ENCODE measurements around the gene SLC39A10. TPM values are rescaled to one million over a fixed set of nuclear protein-coding genes. Genes with fewer than 3 reads are reported as not detected.

Gene SLC39A10
- total RNA-seq, 1 donor from 2014 or later: 29.4 TPM

- intact Hi-C loops (cut with DNase I): no loop called here
- no peak overlapping the region for H3K27ac ChIP-seq
- TF ChIP-seq, protein P1, sequence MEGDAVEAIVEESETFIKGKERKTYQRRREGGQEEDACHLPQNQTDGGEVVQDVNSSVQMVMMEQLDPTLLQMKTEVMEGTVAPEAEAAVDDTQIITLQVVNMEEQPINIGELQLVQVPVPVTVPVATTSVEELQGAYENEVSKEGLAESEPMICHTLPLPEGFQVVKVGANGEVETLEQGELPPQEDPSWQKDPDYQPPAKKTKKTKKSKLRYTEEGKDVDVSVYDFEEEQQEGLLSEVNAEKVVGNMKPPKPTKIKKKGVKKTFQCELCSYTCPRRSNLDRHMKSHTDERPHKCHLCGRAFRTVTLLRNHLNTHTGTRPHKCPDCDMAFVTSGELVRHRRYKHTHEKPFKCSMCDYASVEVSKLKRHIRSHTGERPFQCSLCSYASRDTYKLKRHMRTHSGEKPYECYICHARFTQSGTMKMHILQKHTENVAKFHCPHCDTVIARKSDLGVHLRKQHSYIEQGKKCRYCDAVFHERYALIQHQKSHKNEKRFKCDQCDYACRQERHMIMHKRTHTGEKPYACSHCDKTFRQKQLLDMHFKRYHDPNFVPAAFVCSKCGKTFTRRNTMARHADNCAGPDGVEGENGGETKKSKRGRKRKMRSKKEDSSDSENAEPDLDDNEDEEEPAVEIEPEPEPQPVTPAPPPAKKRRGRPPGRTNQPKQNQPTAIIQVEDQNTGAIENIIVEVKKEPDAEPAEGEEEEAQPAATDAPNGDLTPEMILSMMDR (IDR thresholded peaks at IDR 0.05): no peak
- no peaks in the 10 kb centered on the region for H3K9me3 ChIP-seq
- H3K4me1 ChIP-seq: no peaks in the 10 kb centered on the region
- H3K36me3 ChIP-seq: peaks cover 24% of the 10 kb centered on the region
- ATAC-seq (no peak), DNase-seq (no peak)
- H3K27me3 ChIP-seq: no peaks in the 10 kb centered on the region
- H3K4me3 ChIP-seq: no peak overlapping the region
Measured at GRCh38 chr2:195733831-195734230, 76.8 kb downstream of the SLC39A10 start.

- TF ChIP-seq, protein P1 (IDR thresholded peaks at IDR 0.05): no peak
- intact Hi-C loops (cut with DNase I): no loop called here
- no peaks in the 10 kb centered on the region for H3K27me3 ChIP-seq
- H3K4me1 ChIP-seq: no peaks in the 10 kb centered on the region
- DNase-seq (no peak), ATAC-seq (no peak)
- H3K36me3 ChIP-seq: peaks cover 24% of the 10 kb centered on the region
- H3K27ac ChIP-seq: no peak overlapping the region
- no peak overlapping the region for H3K4me3 ChIP-seq
- H3K9me3 ChIP-seq: no peaks in the 10 kb centered on the region
Measured at GRCh38 chr2:195734395-195734794, 77.4 kb downstream of the SLC39A10 start.

- H3K4me1 ChIP-seq: no peaks in the 10 kb centered on the region
- H3K4me3 ChIP-seq: no peak overlapping the region
- no peaks in the 10 kb centered on the region for H3K9me3 ChIP-seq
- H3K27ac ChIP-seq: no peak overlapping the region
- no peak for DNase-seq
- no peak for ATAC-seq
- H3K36me3 ChIP-seq: peaks cover 24% of the 10 kb centered on the region
- intact Hi-C loops (cut with DNase I): no loop called here
- H3K27me3 ChIP-seq: no peaks in the 10 kb centered on the region
- TF ChIP-seq, protein P1 (IDR thresholded peaks at IDR 0.05): no peak
Measured at GRCh38 chr2:195734931-195735330, 77.9 kb downstream of the SLC39A10 start.

- intact Hi-C loops (cut with DNase I): no loop called here
- H3K27ac ChIP-seq: no peak overlapping the region
- no peaks in the 10 kb centered on the region for H3K4me1 ChIP-seq
- H3K4me3 ChIP-seq: no peak overlapping the region
- ATAC-seq: no peak
- no peaks in the 10 kb centered on the region for H3K27me3 ChIP-seq
- peaks cover 20% of the 10 kb centered on the region for H3K36me3 ChIP-seq
- no peaks in the 10 kb centered on the region for H3K9me3 ChIP-seq
- TF ChIP-seq, protein P1 (IDR thresholded peaks at IDR 0.05): no peak
- no peak for DNase-seq
Measured at GRCh38 chr2:195735347-195735746, 78.3 kb downstream of the SLC39A10 start.

GRCh38 chr2:195737511-195738325 lies 80.7 kb downstream of the SLC39A10 start:
- ATAC-seq (no peak), DNase-seq (no peak)
- Histone ChIP-seq H3K27ac (no peak overlapping the region), H3K9me3 (no peaks in the 10 kb centered on the region), H3K4me3 (no peak overlapping the region), H3K36me3 (peaks cover 10% of the 10 kb centered on the region), H3K4me1 (no peaks in the 10 kb centered on the region), H3K27me3 (no peaks in the 10 kb centered on the region)
- TF ChIP-seq, protein P1 (IDR thresholded peaks at IDR 0.05): no peak
- intact Hi-C loops (cut with DNase I): no loop called here
